Nephron (organoid): ENCODE measurements around the gene TREH.
A peak's percentile ranks its signal among the peaks of the same experiment; 100 is the strongest.

Experiments used
- H3K27ac Mint-ChIP-seq, 3 experiments: 2 replicates each; pipeline ENCODE4 v1.8.0; 2020; ENCODE audit warnings: mixed read lengths in 3 of 3, mild to moderate bottlenecking in 2 of 3, moderate library complexity in 1 of 3
- H3K27me3 Mint-ChIP-seq: 2 replicates; pipeline ENCODE4 v1.8.0; 2021; ENCODE audit warnings: low read depth, mild to moderate bottlenecking, moderate library complexity, mixed read lengths
- H3K36me3 Mint-ChIP-seq: 2 replicates; pipeline ENCODE4 v1.8.0; 2020; ENCODE audit warnings: low read depth, mixed read lengths
- H3K4me1 Mint-ChIP-seq: 2 replicates; pipeline ENCODE4 v1.8.0; 2020; ENCODE audit warnings: mixed read lengths
- H3K4me3 Mint-ChIP-seq, 3 experiments: 2 replicates each; pipeline ENCODE4 v1.8.0; 2020; ENCODE audit warnings: mild to moderate bottlenecking in 3 of 3, mixed read lengths in 3 of 3, moderate library complexity in 2 of 3
- H3K9me3 Mint-ChIP-seq: 2 replicates; pipeline ENCODE4 v1.8.0; 2020; ENCODE audit warnings: mixed read lengths
- CTCF ChIP-seq, 3 experiments: fragments of 200-600 bp; sonication (generic); IDR thresholded peaks; one replicate each; pipeline ENCODE4 v1.5.0; 2021; ENCODE audit warnings: antibody characterized with exemption in 3 of 3; ENCODE audit not compliant: unreplicated experiment in 3 of 3

TREH gene

GRCh38 chr11:118610773-118611432 is 68.5 kb downstream of the TREH start:
- H3K4me1 Mint-ChIP-seq, result peaks cover 55% of the 10 kb centered on the region
- H3K27ac Mint-ChIP-seq, result peak overlapping the region; percentile 48 to 56 (median 56)

GRCh38 chr11:118610225-118610772 is 69.2 kb downstream of the TREH start:
- peaks cover 2% of the 10 kb centered on the region for H3K36me3 Mint-ChIP-seq
- H3K27ac Mint-ChIP-seq, result peak overlapping the region; percentile 38 to 82 (median 72)
- H3K9me3 Mint-ChIP-seq, result no peaks in the 10 kb centered on the region
- H3K4me1 Mint-ChIP-seq, result peaks cover 57% of the 10 kb centered on the region
- H3K4me3 Mint-ChIP-seq, result peak overlapping the region; percentile 81 to 84 (median 83)
- H3K27me3 Mint-ChIP-seq, result peaks cover 28% of the 10 kb centered on the region
- TF ChIP-seq CTCF (IDR thresholded peaks at IDR 0.05; ENCODE audit: unreplicated experiment in 3 of 3), result no peak

More at GRCh38 chr11:118610773-118611432, 68.5 kb downstream of the TREH start:
- Mint-ChIP-seq H3K4me3 (peak overlapping the region; percentile 75 to 81 (median 78)), H3K36me3 (peaks cover 5% of the 10 kb centered on the region), H3K27me3 (peaks cover 28% of the 10 kb centered on the region), H3K9me3 (no peaks in the 10 kb centered on the region)
- peak; percentile 90 to 94 (median 93) for TF ChIP-seq CTCF (IDR thresholded peaks at IDR 0.05; ENCODE audit: unreplicated experiment in 3 of 3)

GRCh38 chr11:118609380-118610224 is 69.8 kb downstream of the TREH start:
- Mint-ChIP-seq H3K4me3 (peak overlapping the region; percentile 84 to 91 (median 88)), H3K36me3 (no peaks in the 10 kb centered on the region), H3K27ac (peak overlapping the region; percentile 83 to 94 (median 92)), H3K27me3 (peaks cover 28% of the 10 kb centered on the region), H3K9me3 (no peaks in the 10 kb centered on the region), H3K4me1 (peaks cover 61% of the 10 kb centered on the region)
- no peak for TF ChIP-seq CTCF (IDR thresholded peaks at IDR 0.05; ENCODE audit: unreplicated experiment in 3 of 3)

- Mint-ChIP-seq H3K4me1 (peaks cover 65% of the 10 kb centered on the region), H3K9me3 (no peaks in the 10 kb centered on the region), H3K36me3 (no peaks in the 10 kb centered on the region), H3K4me3 (peak overlapping the region; percentile 84 to 91 (median 88)), H3K27me3 (peaks cover 28% of the 10 kb centered on the region), H3K27ac (peak overlapping the region; percentile 83 to 94 (median 92))
- no peak for TF ChIP-seq CTCF (IDR thresholded peaks at IDR 0.05; ENCODE audit: unreplicated experiment in 3 of 3)
Observed at GRCh38 chr11:118608360-118609227, 70.9 kb downstream of the TREH start.
